GM12801 (cell line): Measurements from ENCODE around the gene NAA16.

Source experiments
- CTCF ChIP-seq: IDR thresholded peaks from one replicate; pipeline ENCODE4 v1.5.1; 2011; ENCODE audit warnings: control low read depth; ENCODE audit not compliant: insufficient read length; ENCODE audit errors: extremely low read depth

The NAA16 gene

GRCh38 chr13:41310963-41311405 is at the start of gene NAA16:
Gene NAA16, plus strand, starts transcription at chr13:41311267. Its CDS starts 262 bp downstream, at chr13:41311529.
- TF ChIP-seq CTCF = no peak

DNA sequence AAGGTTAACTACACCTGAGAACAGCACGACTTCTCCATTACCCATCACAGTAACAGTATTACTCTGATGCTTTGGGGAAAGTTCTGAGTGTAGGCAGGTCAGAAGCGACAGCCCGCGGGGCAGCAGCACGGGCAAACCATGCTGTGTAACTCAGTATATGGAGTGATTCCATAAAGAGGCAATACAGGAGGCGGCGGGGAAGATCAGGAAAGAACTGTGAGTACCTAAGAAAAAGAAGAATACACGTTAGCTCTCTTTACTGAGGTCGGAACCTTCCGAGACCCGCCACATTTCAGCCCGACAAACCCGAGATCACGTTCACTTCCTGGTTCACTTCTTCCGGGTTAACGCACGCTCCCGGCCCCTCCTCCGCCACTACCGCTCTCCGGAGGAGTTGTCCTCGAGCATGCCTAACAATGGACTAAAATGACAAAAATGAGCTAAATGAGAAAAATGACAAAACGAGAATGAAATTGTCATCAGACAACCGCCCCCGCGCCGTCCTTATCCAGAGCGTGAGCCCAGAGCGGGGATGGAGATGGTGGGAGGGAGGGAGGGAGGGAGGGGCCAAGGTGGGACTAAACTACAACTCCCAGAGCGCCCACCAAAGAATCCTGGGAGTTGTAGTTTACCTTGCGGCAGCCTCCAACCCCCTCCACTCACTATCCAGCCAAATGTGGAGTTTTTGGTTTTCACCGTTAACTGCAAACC is 47.7 kb upstream of the NAA16 start, which contains the start of gene MTRF1:
TSS of gene MTRF1 (minus strand) at position 316 of the 711 bp plus-strand sequence. CDS start 2,669 bp downstream, outside the sequence.
- TF ChIP-seq CTCF = no peak

DNA sequence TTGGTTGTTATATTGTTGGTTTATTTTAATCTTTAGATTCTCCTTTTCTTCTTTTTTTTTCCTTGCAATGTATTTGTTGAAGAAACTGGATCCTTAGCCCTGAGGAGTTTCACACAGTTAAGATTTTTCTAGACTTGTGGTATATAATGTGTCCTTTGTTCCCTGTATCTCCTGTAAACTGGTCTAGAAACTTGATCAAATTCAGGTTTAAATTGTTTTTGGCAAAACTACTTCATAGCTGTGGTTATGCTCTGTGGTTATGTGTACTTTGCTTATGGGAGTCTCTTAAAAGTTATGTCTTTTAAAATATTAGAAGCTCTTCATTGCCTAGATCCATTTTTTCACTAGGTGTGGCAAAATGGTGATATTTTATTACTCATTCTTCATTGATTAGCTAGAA is 44.0 kb upstream of the NAA16 start:
- TF ChIP-seq CTCF = no peak

DNA sequence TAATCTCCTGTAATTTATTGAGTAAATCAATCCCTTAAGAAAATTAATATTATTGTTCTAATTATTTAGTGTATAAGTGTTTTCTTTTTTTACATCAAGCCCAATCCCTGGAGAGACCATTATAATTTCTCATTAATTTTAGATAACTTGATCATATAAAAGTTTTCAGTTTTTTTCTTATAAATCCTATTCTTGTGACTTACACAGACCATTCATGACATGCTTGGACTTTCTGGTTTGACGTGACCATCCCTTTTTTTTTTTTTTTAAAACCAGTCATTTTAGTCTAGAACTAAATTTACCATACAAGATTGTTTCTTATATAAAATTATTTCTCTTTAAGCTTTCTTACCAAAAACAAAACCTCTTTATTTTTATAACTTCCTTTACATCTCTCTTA is 42.3 kb upstream of the NAA16 start:
- no peak for TF ChIP-seq CTCF

GRCh38 chr13:41271456-41272285 is 39.4 kb upstream of the NAA16 start:
- no peak for TF ChIP-seq CTCF

DNA sequence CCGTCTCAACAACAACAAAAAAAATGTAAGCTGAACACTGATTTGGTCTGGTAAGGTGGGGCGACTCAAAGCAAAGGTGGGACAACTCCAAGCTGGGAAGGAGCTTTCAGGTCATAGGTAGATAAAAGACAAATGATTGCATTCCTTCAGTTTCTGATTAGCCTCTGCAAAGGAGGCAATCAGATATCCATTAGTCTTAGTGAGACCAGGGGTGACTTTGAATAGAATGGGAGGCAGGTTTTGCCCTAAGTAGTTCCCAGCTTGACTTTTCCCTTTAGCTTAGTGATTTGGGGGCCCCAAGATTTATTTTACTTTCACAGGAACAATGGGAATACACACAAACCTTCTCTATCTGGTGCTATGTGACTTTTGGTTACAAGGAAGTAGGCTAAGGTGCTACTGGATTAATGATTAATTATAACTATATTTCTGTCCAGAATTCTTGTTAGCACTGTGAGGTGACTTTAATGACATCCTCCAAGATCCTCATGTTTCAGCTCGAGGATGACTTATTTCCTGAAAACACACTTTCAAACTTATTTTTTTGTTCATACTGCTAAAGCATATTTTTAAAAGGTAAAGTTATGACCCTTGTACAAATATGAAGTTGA is 37.1 kb upstream of the NAA16 start:
- TF ChIP-seq CTCF = no peak

DNA sequence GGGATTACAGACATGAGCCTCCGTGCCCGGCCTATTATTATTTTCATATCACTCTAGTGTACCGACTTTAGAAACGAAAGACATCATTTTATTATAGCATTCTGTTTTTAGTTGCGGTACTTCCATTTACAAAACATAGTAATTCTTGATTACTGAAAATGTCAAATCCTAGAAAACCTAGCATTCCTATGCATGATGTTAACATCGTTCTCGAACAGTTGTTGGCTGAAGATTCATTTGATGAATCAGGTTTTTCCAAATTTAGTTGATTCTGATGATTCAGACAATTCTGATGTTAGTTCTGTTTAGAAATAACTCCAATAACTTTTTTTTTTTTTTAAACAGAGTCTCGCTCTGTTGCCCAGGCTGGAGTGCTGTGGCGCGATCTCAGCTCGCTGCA is 36.2 kb upstream of the NAA16 start:
- TF ChIP-seq CTCF = no peak
